DOHH2 (cell line): ENCODE measurements around the gene EFCAB7.

ENCODE experiments used
- EZH2phosphoT487 ChIP-seq: fragments of 200-600 bp; sonication (generic); IDR thresholded peaks from 2 replicates; pipeline ENCODE4 v1.6.1; 2017; ENCODE audit warnings: borderline replicate concordance, mild to moderate bottlenecking, antibody characterized with exemption, low read length, moderate library complexity, mixed read lengths
- TF ChIP-seq, protein P1 (sequence below): fragments of 200-600 bp; sonication (generic); IDR thresholded peaks from one replicate; pipeline ENCODE4 v1.5.1; 2014; ENCODE audit warnings: antibody characterized with exemption, mild to moderate bottlenecking, low read depth, low read length; ENCODE audit not compliant: poor library complexity, severe bottlenecking

DNA sequence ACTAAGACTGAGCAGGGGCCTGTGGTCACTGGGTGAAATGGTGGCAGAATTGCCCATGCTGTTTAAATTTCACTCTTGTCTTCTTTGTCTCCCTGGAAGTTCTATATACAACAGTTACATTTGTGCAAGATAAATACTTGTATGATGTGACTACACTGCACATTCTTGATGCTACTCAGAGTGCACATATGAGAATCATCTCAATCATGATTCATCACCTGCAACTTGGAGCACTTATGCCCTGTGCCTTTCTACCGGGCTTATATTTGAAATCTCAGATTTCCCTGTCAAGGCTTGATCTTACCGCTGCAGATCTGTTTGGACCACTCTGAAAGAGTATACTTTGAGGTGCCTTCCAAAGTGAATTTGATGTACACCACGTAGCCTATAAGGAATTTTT lies 80.5 kb downstream of the EFCAB7 start:
- TF ChIP-seq, protein P1, sequence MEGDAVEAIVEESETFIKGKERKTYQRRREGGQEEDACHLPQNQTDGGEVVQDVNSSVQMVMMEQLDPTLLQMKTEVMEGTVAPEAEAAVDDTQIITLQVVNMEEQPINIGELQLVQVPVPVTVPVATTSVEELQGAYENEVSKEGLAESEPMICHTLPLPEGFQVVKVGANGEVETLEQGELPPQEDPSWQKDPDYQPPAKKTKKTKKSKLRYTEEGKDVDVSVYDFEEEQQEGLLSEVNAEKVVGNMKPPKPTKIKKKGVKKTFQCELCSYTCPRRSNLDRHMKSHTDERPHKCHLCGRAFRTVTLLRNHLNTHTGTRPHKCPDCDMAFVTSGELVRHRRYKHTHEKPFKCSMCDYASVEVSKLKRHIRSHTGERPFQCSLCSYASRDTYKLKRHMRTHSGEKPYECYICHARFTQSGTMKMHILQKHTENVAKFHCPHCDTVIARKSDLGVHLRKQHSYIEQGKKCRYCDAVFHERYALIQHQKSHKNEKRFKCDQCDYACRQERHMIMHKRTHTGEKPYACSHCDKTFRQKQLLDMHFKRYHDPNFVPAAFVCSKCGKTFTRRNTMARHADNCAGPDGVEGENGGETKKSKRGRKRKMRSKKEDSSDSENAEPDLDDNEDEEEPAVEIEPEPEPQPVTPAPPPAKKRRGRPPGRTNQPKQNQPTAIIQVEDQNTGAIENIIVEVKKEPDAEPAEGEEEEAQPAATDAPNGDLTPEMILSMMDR = no peak
- TF ChIP-seq EZH2phosphoT487 = no peak
